ENCODE results near the gene HLA-DRB1.

DNA sequence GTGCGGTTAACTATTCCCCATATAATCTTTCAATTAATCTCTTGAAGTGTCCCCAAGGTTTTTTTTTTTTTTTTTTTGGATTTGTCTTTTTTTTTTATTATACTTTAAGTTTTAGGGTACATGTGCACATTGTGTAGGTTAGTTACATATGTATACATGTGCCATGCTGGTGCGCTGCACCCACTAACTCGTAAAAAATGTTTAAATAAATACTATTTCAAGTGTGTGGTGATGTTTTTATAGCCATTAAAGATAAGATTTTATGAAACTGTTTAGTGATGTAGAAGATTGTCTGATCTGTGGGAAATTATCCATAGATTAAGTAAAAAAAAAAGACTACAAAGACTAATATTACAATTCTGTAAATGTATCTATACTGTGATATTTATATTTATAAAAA, 34.9 kb upstream of the HLA-DRB1 start:
- TF ChIP-seq, protein P1, sequence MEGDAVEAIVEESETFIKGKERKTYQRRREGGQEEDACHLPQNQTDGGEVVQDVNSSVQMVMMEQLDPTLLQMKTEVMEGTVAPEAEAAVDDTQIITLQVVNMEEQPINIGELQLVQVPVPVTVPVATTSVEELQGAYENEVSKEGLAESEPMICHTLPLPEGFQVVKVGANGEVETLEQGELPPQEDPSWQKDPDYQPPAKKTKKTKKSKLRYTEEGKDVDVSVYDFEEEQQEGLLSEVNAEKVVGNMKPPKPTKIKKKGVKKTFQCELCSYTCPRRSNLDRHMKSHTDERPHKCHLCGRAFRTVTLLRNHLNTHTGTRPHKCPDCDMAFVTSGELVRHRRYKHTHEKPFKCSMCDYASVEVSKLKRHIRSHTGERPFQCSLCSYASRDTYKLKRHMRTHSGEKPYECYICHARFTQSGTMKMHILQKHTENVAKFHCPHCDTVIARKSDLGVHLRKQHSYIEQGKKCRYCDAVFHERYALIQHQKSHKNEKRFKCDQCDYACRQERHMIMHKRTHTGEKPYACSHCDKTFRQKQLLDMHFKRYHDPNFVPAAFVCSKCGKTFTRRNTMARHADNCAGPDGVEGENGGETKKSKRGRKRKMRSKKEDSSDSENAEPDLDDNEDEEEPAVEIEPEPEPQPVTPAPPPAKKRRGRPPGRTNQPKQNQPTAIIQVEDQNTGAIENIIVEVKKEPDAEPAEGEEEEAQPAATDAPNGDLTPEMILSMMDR (conservative IDR thresholded peaks at IDR 0.05; ENCODE audit: low read length) = no peak
- TF ChIP-seq EZH2phosphoT487 (IDR thresholded peaks at IDR 0.05; ENCODE audit: borderline replicate concordance, low read depth, low read length) = no peak
